Measurements from ENCODE around the gene PUS1. TPM values are rescaled to one million over a fixed set of nuclear protein-coding genes. Genes with fewer than 3 reads are reported as not detected.

The PUS1 gene
- total RNA-seq, 2 donors from 2014 or later, result 37.3 to 56.7 TPM

- Histone ChIP-seq H3K36me3 (ENCODE audit: control insufficient read depth, insufficient read depth, low read length) (peaks cover 75% of the 10 kb centered on the region), H3K9me3 (ENCODE audit: control insufficient read depth, low read length) (no peaks in the 10 kb centered on the region), H3K27ac (ENCODE audit: low read depth, low read length) (no peak overlapping the region), H3K9ac (ENCODE audit: extremely low read depth, low read length, poor library complexity, severe bottlenecking) (no peak overlapping the region), H3K4me1 (ENCODE audit: control insufficient read depth, insufficient read depth, low read length) (peaks cover 17% of the 10 kb centered on the region), H3K27me3 (ENCODE audit: control insufficient read depth, insufficient read depth, low read length, poor library complexity, severe bottlenecking) (no peaks in the 10 kb centered on the region), H3K4me3 (ENCODE audit: low read length) (no peak overlapping the region)
- no peak for TF ChIP-seq CTCF (conservative IDR thresholded peaks at IDR 0.05)
- peak; percentile 82 for DNase-seq
- peaks cover 37% of the 10 kb centered on the region for H3K4me1 Mint-ChIP-seq
- 91 to 92% methylated on average over 8 of the region's 8 CpGs for WGBS, 2 experiments (ENCODE audit: insufficient coverage in 1 of 2, insufficient read length in 1 of 2)
- no peaks in the 10 kb centered on the region for H3K9me3 Mint-ChIP-seq
- H3K27ac Mint-ChIP-seq, result peak overlapping the region; percentile 77
- H3K36me3 Mint-ChIP-seq (ENCODE audit: low read depth), result peaks cover 67% of the 10 kb centered on the region
- no peak overlapping the region for H3K4me3 Mint-ChIP-seq
- H3K27me3 Mint-ChIP-seq (ENCODE audit: insufficient read depth), result no peaks in the 10 kb centered on the region
Observed at GRCh38 chr12:131988054-131988796, 59.1 kb downstream of the PUS1 start.

DNA sequence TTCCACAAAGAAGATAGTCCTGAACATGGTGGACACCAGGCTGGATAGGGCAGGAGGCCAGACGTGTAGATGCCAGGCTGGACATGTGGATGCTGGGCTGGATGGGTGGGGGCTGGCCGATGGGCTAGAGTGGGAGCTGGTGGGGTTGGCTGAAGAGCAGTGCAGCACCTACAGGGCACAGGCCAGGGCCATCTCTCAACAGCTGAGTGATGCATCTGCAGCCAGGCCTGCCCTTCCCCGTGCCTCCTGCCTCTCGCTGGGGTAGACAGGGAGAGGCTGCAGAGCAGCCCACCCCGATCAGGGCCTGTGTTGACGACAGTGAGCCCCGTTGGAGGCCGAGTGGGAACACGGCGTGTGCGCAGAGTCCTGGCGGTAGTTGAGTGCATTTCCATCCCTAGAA, 59.9 kb downstream of the PUS1 start:
- Histone ChIP-seq H3K9me3 (ENCODE audit: control insufficient read depth, low read length) (no peaks in the 10 kb centered on the region), H3K36me3 (ENCODE audit: control insufficient read depth, insufficient read depth, low read length) (peaks cover 76% of the 10 kb centered on the region), H3K4me1 (ENCODE audit: control insufficient read depth, insufficient read depth, low read length) (peaks cover 17% of the 10 kb centered on the region), H3K27me3 (ENCODE audit: control insufficient read depth, insufficient read depth, low read length, poor library complexity, severe bottlenecking) (no peaks in the 10 kb centered on the region), H3K27ac (ENCODE audit: low read depth, low read length) (no peak overlapping the region), H3K9ac (ENCODE audit: extremely low read depth, low read length, poor library complexity, severe bottlenecking) (no peak overlapping the region), H3K4me3 (ENCODE audit: low read length) (no peak overlapping the region)
- Mint-ChIP-seq H3K4me1 (peaks cover 37% of the 10 kb centered on the region), H3K4me3 (no peak overlapping the region), H3K36me3 (ENCODE audit: low read depth) (peaks cover 69% of the 10 kb centered on the region), H3K27ac (peak overlapping the region; percentile 77), H3K9me3 (no peaks in the 10 kb centered on the region), H3K27me3 (ENCODE audit: insufficient read depth) (no peaks in the 10 kb centered on the region)
- no peak for TF ChIP-seq CTCF (conservative IDR thresholded peaks at IDR 0.05)
- peak; percentile 44 for DNase-seq
- WGBS, 2 experiments (ENCODE audit: insufficient coverage in 1 of 2, insufficient read length in 1 of 2), result 93 to 94% methylated on average over 10 to 12 of the region's 12 CpGs

GRCh38 chr12:131990066-131990979, 61.2 kb downstream of the PUS1 start:
- H3K36me3 Mint-ChIP-seq (ENCODE audit: low read depth), result peaks cover 68% of the 10 kb centered on the region
- no peak overlapping the region for H3K4me3 ChIP-seq (ENCODE audit: low read length)
- H3K27ac Mint-ChIP-seq, result peak overlapping the region; percentile 92

More at GRCh38 chr12:131990066-131990979, 61.2 kb downstream of the PUS1 start:
- Histone ChIP-seq H3K27me3 (ENCODE audit: control insufficient read depth, insufficient read depth, low read length, poor library complexity, severe bottlenecking) (no peaks in the 10 kb centered on the region), H3K9ac (ENCODE audit: extremely low read depth, low read length, poor library complexity, severe bottlenecking) (peak overlapping the region; percentile 12), H3K4me1 (ENCODE audit: control insufficient read depth, insufficient read depth, low read length) (peaks cover 17% of the 10 kb centered on the region), H3K9me3 (ENCODE audit: control insufficient read depth, low read length) (no peaks in the 10 kb centered on the region), H3K27ac (ENCODE audit: low read depth, low read length) (peak overlapping the region; percentile 84), H3K36me3 (ENCODE audit: control insufficient read depth, insufficient read depth, low read length) (peaks cover 76% of the 10 kb centered on the region)
- peaks cover 37% of the 10 kb centered on the region for H3K4me1 Mint-ChIP-seq
- no peaks in the 10 kb centered on the region for H3K9me3 Mint-ChIP-seq
- no peak overlapping the region for H3K4me3 Mint-ChIP-seq
- no peaks in the 10 kb centered on the region for H3K27me3 Mint-ChIP-seq (ENCODE audit: insufficient read depth)
- DNase-seq, result peak; percentile 84
- TF ChIP-seq CTCF (conservative IDR thresholded peaks at IDR 0.05), result no peak
- 35 to 59% methylated on average over 15 to 24 of the region's 24 CpGs for WGBS, 2 experiments (ENCODE audit: insufficient coverage in 1 of 2, insufficient read length in 1 of 2)
